ENCODE results near the gene MIDN.
A peak's percentile ranks its signal among the peaks of the same experiment; 100 is the strongest.

MIDN gene

GRCh38 chr19:1252221-1252820 is 3.9 kb downstream of the MIDN start:
- no peaks in the 10 kb centered on the region for H3K27me3 ChIP-seq (ENCODE audit: insufficient read depth, low read length, poor library complexity)
- H3K36me3 ChIP-seq (ENCODE audit: control insufficient read depth, insufficient read depth, low read length) = peaks cover 22% of the 10 kb centered on the region
- H4K8ac ChIP-seq (ENCODE audit: low read depth, low read length) = peak overlapping the region; percentile 28
- H3K4me2 ChIP-seq (ENCODE audit: low read length) = peak overlapping the region; percentile 59
- no peak overlapping the region for H2AK5ac ChIP-seq (ENCODE audit: low read length)
- peak overlapping the region; percentile 100 for H3K4ac ChIP-seq (ENCODE audit: low read depth, low read length)
- H3K18ac ChIP-seq (ENCODE audit: low read length) = peak overlapping the region; percentile 99
- peaks cover 63% of the 10 kb centered on the region for H3K79me2 ChIP-seq (ENCODE audit: control insufficient read depth, insufficient read depth, low read length)
- H2BK120ac ChIP-seq (ENCODE audit: low read depth, low read length) = peak overlapping the region; percentile 2
- H2BK15ac ChIP-seq (replicated peaks; ENCODE audit: low read depth) = no peak overlapping the region
- H4K5ac ChIP-seq (ENCODE audit: low read length) = no peak overlapping the region
- H3K4me1 ChIP-seq (ENCODE audit: control insufficient read depth, low read depth, low read length) = no peaks in the 10 kb centered on the region
- H3K56ac ChIP-seq (ENCODE audit: low read length) = peak overlapping the region; percentile 97
- peak overlapping the region; percentile 96 for H3K9ac ChIP-seq (ENCODE audit: low read length)
- H3K27ac ChIP-seq (ENCODE audit: low read depth, low read length) = peak overlapping the region; percentile 94
- H3K4me3 ChIP-seq (ENCODE audit: low read length) = no peak overlapping the region
- no CpG with 5 or more reads among the region's 30 CpGs for WGBS (ENCODE audit: extremely low coverage, insufficient coverage, low lambda C conversion rate)
- H2BK5ac ChIP-seq (ENCODE audit: low read length) = no peak overlapping the region
- peaks cover 15% of the 10 kb centered on the region for H3K79me1 ChIP-seq (ENCODE audit: low read length)
- DNase-seq = peak; percentile 72
- H3K23ac ChIP-seq (ENCODE audit: low read length) = no peak overlapping the region

DNA sequence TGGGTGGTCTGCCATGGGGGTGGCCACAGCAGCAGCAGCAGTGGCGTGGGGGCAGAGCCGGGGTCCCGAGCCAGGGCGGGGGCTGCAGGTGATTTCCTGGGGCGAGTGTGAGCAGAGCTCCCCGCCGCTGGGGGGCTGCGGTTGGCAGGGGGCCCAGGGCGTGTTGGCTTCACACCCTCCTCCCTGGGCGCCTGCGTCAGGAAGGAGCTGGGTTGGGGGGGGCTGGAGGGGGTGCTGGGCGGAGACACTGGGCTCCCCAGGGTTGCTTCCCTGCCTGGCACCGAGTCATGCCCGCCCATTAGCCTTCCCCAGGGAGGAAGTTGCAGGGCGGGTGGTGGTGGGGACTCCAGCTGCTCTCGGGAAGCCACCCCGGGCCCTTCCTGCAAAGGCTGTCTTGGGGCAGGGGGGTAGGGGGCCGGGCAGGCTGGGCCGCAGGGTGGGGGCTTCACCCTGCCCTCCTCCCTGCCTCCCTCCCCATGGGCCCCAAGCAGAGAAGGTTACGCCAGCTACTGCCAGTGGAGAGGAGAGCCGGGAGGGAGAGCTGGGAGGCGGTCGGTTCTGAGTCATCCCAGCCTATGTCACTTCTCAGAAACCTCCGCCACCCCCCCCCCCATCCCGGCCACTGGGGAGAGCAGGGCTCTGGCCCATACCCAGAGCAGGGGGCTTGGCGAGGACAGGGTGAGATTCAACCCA is 4.6 kb downstream of the MIDN start:
- Histone ChIP-seq H3K27me3 (ENCODE audit: insufficient read depth, low read length, poor library complexity) (no peaks in the 10 kb centered on the region), H2AK5ac (ENCODE audit: low read length) (no peak overlapping the region), H2BK120ac (ENCODE audit: low read depth, low read length) (peak overlapping the region; percentile 2), H3K4ac (ENCODE audit: low read depth, low read length) (peak overlapping the region; percentile 46), H3K27ac (ENCODE audit: low read depth, low read length) (peak overlapping the region; percentile 94), H3K36me3 (ENCODE audit: control insufficient read depth, insufficient read depth, low read length) (peaks cover 22% of the 10 kb centered on the region), H3K4me3 (ENCODE audit: low read length) (no peak overlapping the region), H3K79me1 (ENCODE audit: low read length) (peaks cover 15% of the 10 kb centered on the region), H2BK5ac (ENCODE audit: low read length) (no peak overlapping the region), H3K79me2 (ENCODE audit: control insufficient read depth, insufficient read depth, low read length) (peaks cover 63% of the 10 kb centered on the region), H3K4me1 (ENCODE audit: control insufficient read depth, low read depth, low read length) (no peaks in the 10 kb centered on the region), H3K18ac (ENCODE audit: low read length) (peak overlapping the region; percentile 89), H4K8ac (ENCODE audit: low read depth, low read length) (peak overlapping the region; percentile 28), H3K23ac (ENCODE audit: low read length) (peak overlapping the region; percentile 24), H4K5ac (ENCODE audit: low read length) (no peak overlapping the region), H3K4me2 (ENCODE audit: low read length) (no peak overlapping the region), H3K56ac (ENCODE audit: low read length) (peak overlapping the region; percentile 97), H3K9ac (ENCODE audit: low read length) (peak overlapping the region; percentile 96), H2BK15ac (replicated peaks; ENCODE audit: low read depth) (no peak overlapping the region)
- peak; percentile 65 for DNase-seq
- no CpG with 5 or more reads among the region's 26 CpGs for WGBS (ENCODE audit: extremely low coverage, insufficient coverage, low lambda C conversion rate)

DNA sequence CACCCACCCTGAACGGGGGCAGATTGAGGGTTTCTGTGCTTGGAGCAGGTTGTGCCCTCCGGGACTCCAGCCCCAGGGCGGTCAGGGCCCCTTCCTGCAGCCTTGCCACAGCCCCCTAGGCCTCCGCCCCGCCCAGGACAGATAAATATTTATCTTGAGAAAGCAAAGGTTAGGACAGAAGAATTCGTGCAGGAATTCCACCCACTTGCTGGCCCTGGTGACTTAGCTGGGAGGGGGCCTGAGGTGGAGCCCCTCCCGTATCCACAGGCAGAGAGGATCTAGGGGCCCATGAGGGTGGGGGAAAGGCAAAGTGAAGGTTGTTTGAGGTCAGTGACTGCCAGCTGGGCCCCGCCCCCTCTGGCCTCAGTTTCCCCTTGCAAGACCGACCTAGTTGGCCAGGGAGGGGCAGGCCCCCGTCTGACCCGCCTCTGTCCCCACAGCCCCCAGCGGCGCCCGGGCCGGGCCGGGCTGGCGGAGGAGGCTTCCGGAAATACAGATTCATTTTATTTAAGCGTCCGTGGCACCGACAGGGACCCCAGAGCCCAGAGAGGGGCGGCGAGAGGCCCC is 5.2 kb downstream of the MIDN start:
- peak overlapping the region; percentile 94 for H3K27ac ChIP-seq (ENCODE audit: low read depth, low read length)
- H3K79me2 ChIP-seq (ENCODE audit: control insufficient read depth, insufficient read depth, low read length) = peaks cover 63% of the 10 kb centered on the region
- no peak overlapping the region for H2BK15ac ChIP-seq (replicated peaks; ENCODE audit: low read depth)
- peak overlapping the region; percentile 24 for H3K23ac ChIP-seq (ENCODE audit: low read length)
- H2AK5ac ChIP-seq (ENCODE audit: low read length) = no peak overlapping the region
- H3K4me1 ChIP-seq (ENCODE audit: control insufficient read depth, low read depth, low read length) = no peaks in the 10 kb centered on the region
- no peak overlapping the region for H3K4me3 ChIP-seq (ENCODE audit: low read length)
- no peak overlapping the region for H4K8ac ChIP-seq (ENCODE audit: low read depth, low read length)
- H4K5ac ChIP-seq (ENCODE audit: low read length) = no peak overlapping the region
- H3K18ac ChIP-seq (ENCODE audit: low read length) = no peak overlapping the region
- H3K9ac ChIP-seq (ENCODE audit: low read length) = peak overlapping the region; percentile 20
- H3K79me1 ChIP-seq (ENCODE audit: low read length) = peaks cover 15% of the 10 kb centered on the region
- no CpG with 5 or more reads among the region's 23 CpGs for WGBS (ENCODE audit: extremely low coverage, insufficient coverage, low lambda C conversion rate)
- H3K27me3 ChIP-seq (ENCODE audit: insufficient read depth, low read length, poor library complexity) = no peaks in the 10 kb centered on the region
- no peak overlapping the region for H2BK120ac ChIP-seq (ENCODE audit: low read depth, low read length)
- H3K56ac ChIP-seq (ENCODE audit: low read length) = peak overlapping the region; percentile 37
- no peak for DNase-seq
- H3K4ac ChIP-seq (ENCODE audit: low read depth, low read length) = no peak overlapping the region
- no peak overlapping the region for H2BK5ac ChIP-seq (ENCODE audit: low read length)
- H3K36me3 ChIP-seq (ENCODE audit: control insufficient read depth, insufficient read depth, low read length) = peaks cover 22% of the 10 kb centered on the region
- no peak overlapping the region for H3K4me2 ChIP-seq (ENCODE audit: low read length)

GRCh38 chr19:1254081-1254527 is 5.7 kb downstream of the MIDN start:
- no peak for DNase-seq
- Histone ChIP-seq H2BK5ac (ENCODE audit: low read length) (no peak overlapping the region), H3K23ac (ENCODE audit: low read length) (no peak overlapping the region), H2AK5ac (ENCODE audit: low read length) (no peak overlapping the region), H3K27me3 (ENCODE audit: insufficient read depth, low read length, poor library complexity) (no peaks in the 10 kb centered on the region), H3K36me3 (ENCODE audit: control insufficient read depth, insufficient read depth, low read length) (peaks cover 22% of the 10 kb centered on the region), H3K79me1 (ENCODE audit: low read length) (peaks cover 15% of the 10 kb centered on the region), H3K79me2 (ENCODE audit: control insufficient read depth, insufficient read depth, low read length) (peaks cover 63% of the 10 kb centered on the region), H2BK15ac (replicated peaks; ENCODE audit: low read depth) (no peak overlapping the region), H3K9ac (ENCODE audit: low read length) (no peak overlapping the region), H3K4me2 (ENCODE audit: low read length) (no peak overlapping the region), H4K5ac (ENCODE audit: low read length) (no peak overlapping the region), H4K8ac (ENCODE audit: low read depth, low read length) (no peak overlapping the region), H2BK120ac (ENCODE audit: low read depth, low read length) (no peak overlapping the region), H3K4me1 (ENCODE audit: control insufficient read depth, low read depth, low read length) (no peaks in the 10 kb centered on the region), H3K27ac (ENCODE audit: low read depth, low read length) (no peak overlapping the region), H3K56ac (ENCODE audit: low read length) (peak overlapping the region; percentile 22), H3K4me3 (ENCODE audit: low read length) (no peak overlapping the region), H3K4ac (ENCODE audit: low read depth, low read length) (no peak overlapping the region), H3K18ac (ENCODE audit: low read length) (no peak overlapping the region)
- WGBS (ENCODE audit: extremely low coverage, insufficient coverage, low lambda C conversion rate) = no CpG with 5 or more reads among the region's 37 CpGs

DNA sequence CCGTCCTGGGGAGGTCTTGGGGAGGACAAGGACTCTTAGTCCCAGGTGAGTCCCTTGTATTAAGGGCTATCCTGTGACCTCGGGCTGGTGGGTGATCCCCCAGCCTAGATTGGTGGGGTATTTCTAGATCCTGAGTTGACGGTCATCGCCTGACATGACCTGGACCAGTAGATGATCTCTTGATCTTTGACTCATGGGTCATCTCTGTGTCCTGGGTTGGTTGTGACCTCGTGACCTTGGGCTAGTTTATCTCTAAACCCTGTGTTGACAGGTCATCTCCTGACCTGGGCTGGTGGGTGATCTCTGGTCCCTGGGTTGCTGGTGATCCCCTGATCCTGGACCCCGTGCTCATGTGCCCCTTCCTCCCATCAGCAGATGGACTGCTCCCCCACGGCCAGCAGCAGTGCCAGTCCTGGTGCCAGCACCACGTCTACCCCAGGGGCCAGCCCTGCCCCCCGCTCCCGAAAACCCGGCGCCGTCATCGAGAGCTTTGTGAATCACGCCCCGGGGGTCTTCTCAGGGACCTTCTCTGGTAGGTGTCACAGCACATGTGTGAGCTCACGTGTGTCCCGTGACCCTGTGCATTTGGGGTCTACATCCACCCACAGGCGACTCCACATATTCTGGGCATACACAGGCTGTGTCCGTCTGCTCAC is 6.3 kb downstream of the MIDN start:
- Histone ChIP-seq H3K4ac (ENCODE audit: low read depth, low read length) (no peak overlapping the region), H3K56ac (ENCODE audit: low read length) (no peak overlapping the region), H4K8ac (ENCODE audit: low read depth, low read length) (no peak overlapping the region), H4K5ac (ENCODE audit: low read length) (no peak overlapping the region), H3K18ac (ENCODE audit: low read length) (no peak overlapping the region), H2BK15ac (replicated peaks; ENCODE audit: low read depth) (no peak overlapping the region), H2BK5ac (ENCODE audit: low read length) (no peak overlapping the region), H3K4me3 (ENCODE audit: low read length) (no peak overlapping the region), H3K27ac (ENCODE audit: low read depth, low read length) (peak overlapping the region; percentile 13), H3K4me1 (ENCODE audit: control insufficient read depth, low read depth, low read length) (no peaks in the 10 kb centered on the region), H3K79me1 (ENCODE audit: low read length) (peaks cover 15% of the 10 kb centered on the region), H3K4me2 (ENCODE audit: low read length) (no peak overlapping the region), H3K9ac (ENCODE audit: low read length) (no peak overlapping the region), H2AK5ac (ENCODE audit: low read length) (no peak overlapping the region), H3K79me2 (ENCODE audit: control insufficient read depth, insufficient read depth, low read length) (peaks cover 63% of the 10 kb centered on the region), H3K23ac (ENCODE audit: low read length) (no peak overlapping the region), H3K27me3 (ENCODE audit: insufficient read depth, low read length, poor library complexity) (no peaks in the 10 kb centered on the region), H2BK120ac (ENCODE audit: low read depth, low read length) (no peak overlapping the region), H3K36me3 (ENCODE audit: control insufficient read depth, insufficient read depth, low read length) (peaks cover 22% of the 10 kb centered on the region)
- DNase-seq = no peak
- no CpG with 5 or more reads among the region's 20 CpGs for WGBS (ENCODE audit: extremely low coverage, insufficient coverage, low lambda C conversion rate)

Data from mesendoderm (in vitro differentiated cells).